Neural progenitor cell (in vitro differentiated cells): ENCODE data around the gene SOCS3. TPM values are rescaled to one million over a fixed set of nuclear protein-coding genes. Genes with fewer than 3 reads are reported as not detected.

ENCODE experiments used
- DNase-seq: peaks from one replicate; pipeline ENCODE4 v3.0.0-alpha.2; 2016; ENCODE audit warnings: low spot score
- H2AFZ ChIP-seq: fragments of 200-600 bp; sonication (generic); replicated peaks from 2 replicates; pipeline ENCODE4 v1.6.1; 2016; ENCODE audit warnings: antibody characterized with exemption
- H3F3A ChIP-seq: fragments of 200-600 bp; sonication (generic); 2 replicates; pipeline ENCODE4 v1.6.1; 2016; ENCODE audit warnings: antibody characterized with exemption, low read depth
- H3K27ac ChIP-seq: fragments of 200-600 bp; sonication (generic); 2 replicates; pipeline ENCODE4 v1.5.1; 2016; ENCODE audit warnings: mild to moderate bottlenecking
- H3K27me3 ChIP-seq: fragments of 200-600 bp; sonication (generic); 2 replicates; pipeline ENCODE4 v1.6.1; 2016; ENCODE audit warnings: mild to moderate bottlenecking, moderate library complexity
- H3K36me3 ChIP-seq: fragments of 200-600 bp; sonication (generic); 2 replicates; pipeline ENCODE4 v1.5.1; 2016
- H3K4me1 ChIP-seq: fragments of 200-600 bp; sonication (generic); 2 replicates; pipeline ENCODE4 v1.6.1; 2016; ENCODE audit warnings: mixed run types
- H3K4me2 ChIP-seq: fragments of 200-600 bp; sonication (generic); 2 replicates; pipeline ENCODE4 v1.6.1; 2016
- H3K4me3 ChIP-seq: fragments of 200-600 bp; sonication (generic); 2 replicates; pipeline ENCODE4 v1.5.1; 2016
- H3K79me2 ChIP-seq: fragments of 200-600 bp; sonication (generic); 2 replicates; pipeline ENCODE4 v1.6.1; 2016; ENCODE audit warnings: low read depth
- H3K9ac ChIP-seq: fragments of 200-600 bp; sonication (generic); 2 replicates; pipeline ENCODE4 v1.6.1; 2016
- H3K9me3 ChIP-seq: fragments of 200-600 bp; sonication (generic); 2 replicates; pipeline ENCODE4 v1.5.1; 2016; ENCODE audit warnings: low read depth
- H4K20me1 ChIP-seq: fragments of 200-600 bp; sonication (generic); 2 replicates; pipeline ENCODE4 v1.6.1; 2016; ENCODE audit warnings: low read depth
- H3K27ac Mint-ChIP-seq: 3 replicates; pipeline ENCODE4 v1.8.0; 2021; ENCODE audit warnings: mixed read lengths
- H3K27me3 Mint-ChIP-seq: 2 replicates; pipeline ENCODE4 v1.8.0; 2022; ENCODE audit warnings: low read depth, mild to moderate bottlenecking, inconsistent platforms, moderate library complexity, mixed read lengths; ENCODE audit not compliant: insufficient read depth
- H3K36me3 Mint-ChIP-seq: 3 replicates; pipeline ENCODE4 v1.8.0; 2021; ENCODE audit warnings: mixed read lengths
- H3K4me1 Mint-ChIP-seq: 3 replicates; pipeline ENCODE4 v1.8.0; 2021; ENCODE audit warnings: mixed read lengths
- H3K4me3 Mint-ChIP-seq: 3 replicates; pipeline ENCODE4 v1.8.0; 2021; ENCODE audit warnings: mild to moderate bottlenecking, moderate library complexity, mixed read lengths
- H3K9me3 Mint-ChIP-seq: 3 replicates; pipeline ENCODE4 v1.8.0; 2020; ENCODE audit warnings: mixed read lengths
- CTCF ChIP-seq: fragments of 200-600 bp; sonication (generic); IDR thresholded peaks from 2 replicates; pipeline ENCODE4 v1.5.1; 2017; ENCODE audit warnings: antibody characterized with exemption, mild to moderate bottlenecking
- EZH2 ChIP-seq: fragments of 200-600 bp; sonication (generic); IDR thresholded peaks from 2 replicates; pipeline ENCODE4 v1.6.1; 2017; ENCODE audit warnings: antibody characterized with exemption, mild to moderate bottlenecking, moderate library complexity
- EZH2phosphoT487 ChIP-seq: fragments of 200-600 bp; sonication (generic); IDR thresholded peaks from 2 replicates; pipeline ENCODE4 v1.6.1; 2017; ENCODE audit warnings: antibody characterized with exemption
- total RNA-seq: library from RNA; depleted of rRNA; stranded (reverse); fragments of >200 nt; gene quantifications from 2 replicates; pipeline ENCODE4 v1.2.3, GENCODE V29; 2015; ENCODE audit warnings: low replicate concordance

The SOCS3 gene
- total RNA-seq, 1 donor from 2014 or later = 7.5 TPM

- no peaks in the 10 kb centered on the region for H3K36me3 ChIP-seq
- no peak overlapping the region for H3K27ac ChIP-seq
- peaks cover 17% of the 10 kb centered on the region for H3K27me3 Mint-ChIP-seq
- no peaks in the 10 kb centered on the region for H3K79me2 ChIP-seq
- peaks cover 14% of the 10 kb centered on the region for H3K4me1 ChIP-seq
- H3F3A ChIP-seq = peaks cover 25% of the 10 kb centered on the region
- H3K27me3 ChIP-seq = peaks cover 41% of the 10 kb centered on the region
- H3K9me3 Mint-ChIP-seq = no peaks in the 10 kb centered on the region
- H3K4me3 Mint-ChIP-seq = no peak overlapping the region
- H3K27ac Mint-ChIP-seq = no peak overlapping the region
- no peak overlapping the region for H3K9ac ChIP-seq
- no peak for DNase-seq
- TF ChIP-seq CTCF = no peak
- no peak for TF ChIP-seq EZH2phosphoT487
- TF ChIP-seq EZH2 = no peak
- no peak overlapping the region for H2AFZ ChIP-seq
- no peak overlapping the region for H3K4me2 ChIP-seq
- no peaks in the 10 kb centered on the region for H3K36me3 Mint-ChIP-seq
- no peaks in the 10 kb centered on the region for H3K9me3 ChIP-seq
- H3K4me3 ChIP-seq = no peak overlapping the region
- H3K4me1 Mint-ChIP-seq = peaks cover 27% of the 10 kb centered on the region
- no peaks in the 10 kb centered on the region for H4K20me1 ChIP-seq
Observed at GRCh38 chr17:78338486-78339259, 21.2 kb downstream of the SOCS3 start.

GRCh38 chr17:78337244-78338109 lies 22.4 kb downstream of the SOCS3 start:
- Histone ChIP-seq H3K36me3 (no peaks in the 10 kb centered on the region), H3K9me3 (no peaks in the 10 kb centered on the region), H3K27me3 (peaks cover 29% of the 10 kb centered on the region), H3K4me1 (peaks cover 4% of the 10 kb centered on the region), H3K9ac (no peak overlapping the region), H2AFZ (no peak overlapping the region), H3K79me2 (no peaks in the 10 kb centered on the region), H3K27ac (no peak overlapping the region), H3K4me2 (no peak overlapping the region), H3K4me3 (no peak overlapping the region), H4K20me1 (no peaks in the 10 kb centered on the region), H3F3A (peaks cover 13% of the 10 kb centered on the region)
- no peak for DNase-seq
- no peaks in the 10 kb centered on the region for H3K9me3 Mint-ChIP-seq
- H3K4me3 Mint-ChIP-seq = no peak overlapping the region
- no peaks in the 10 kb centered on the region for H3K36me3 Mint-ChIP-seq
- TF ChIP-seq CTCF = no peak
- no peak for TF ChIP-seq EZH2phosphoT487
- TF ChIP-seq EZH2 = no peak
- H3K27ac Mint-ChIP-seq = peak overlapping the region; percentile 66
- H3K4me1 Mint-ChIP-seq = peaks cover 16% of the 10 kb centered on the region
- peaks cover 15% of the 10 kb centered on the region for H3K27me3 Mint-ChIP-seq

- Histone ChIP-seq H3K36me3 (no peaks in the 10 kb centered on the region), H2AFZ (no peak overlapping the region), H3K27ac (no peak overlapping the region), H3K27me3 (peaks cover 6% of the 10 kb centered on the region), H4K20me1 (no peaks in the 10 kb centered on the region), H3K4me2 (no peak overlapping the region), H3K9ac (no peak overlapping the region), H3K4me1 (no peaks in the 10 kb centered on the region), H3F3A (no peaks in the 10 kb centered on the region), H3K9me3 (no peaks in the 10 kb centered on the region), H3K4me3 (no peak overlapping the region), H3K79me2 (no peaks in the 10 kb centered on the region)
- peaks cover 9% of the 10 kb centered on the region for H3K27me3 Mint-ChIP-seq
- H3K9me3 Mint-ChIP-seq = peaks cover 2% of the 10 kb centered on the region
- peaks cover 17% of the 10 kb centered on the region for H3K4me1 Mint-ChIP-seq
- peaks cover 1% of the 10 kb centered on the region for H3K36me3 Mint-ChIP-seq
- H3K4me3 Mint-ChIP-seq = no peak overlapping the region
- no peak for DNase-seq
- H3K27ac Mint-ChIP-seq = peak overlapping the region; percentile 57
- TF ChIP-seq CTCF (no peak), EZH2 (no peak)
Observed at GRCh38 chr17:78335209-78335608, 24.7 kb downstream of the SOCS3 start.
